Fibroblast of the conjunctiva (primary cell): Measurements from ENCODE around the gene SPOCK1.
A peak's percentile ranks its signal among the peaks of the same experiment; 100 is the strongest.

Source experiments
- DNase-seq: peaks from one replicate; pipeline ENCODE4 v3.0.0-alpha.2; 2010; ENCODE audit warnings: low read depth

SPOCK1 gene

GRCh38 chr5:137441476-137441875 lies 57.6 kb downstream of the SPOCK1 start:
- DNase-seq = no peak

- DNase-seq = no peak
These were observed 58.3 kb downstream of the SPOCK1 start for GRCh38 chr5:137440795-137441194.

- no peak for DNase-seq
These were observed 59.5 kb downstream of the SPOCK1 start for GRCh38 chr5:137439645-137440044.

DNA sequence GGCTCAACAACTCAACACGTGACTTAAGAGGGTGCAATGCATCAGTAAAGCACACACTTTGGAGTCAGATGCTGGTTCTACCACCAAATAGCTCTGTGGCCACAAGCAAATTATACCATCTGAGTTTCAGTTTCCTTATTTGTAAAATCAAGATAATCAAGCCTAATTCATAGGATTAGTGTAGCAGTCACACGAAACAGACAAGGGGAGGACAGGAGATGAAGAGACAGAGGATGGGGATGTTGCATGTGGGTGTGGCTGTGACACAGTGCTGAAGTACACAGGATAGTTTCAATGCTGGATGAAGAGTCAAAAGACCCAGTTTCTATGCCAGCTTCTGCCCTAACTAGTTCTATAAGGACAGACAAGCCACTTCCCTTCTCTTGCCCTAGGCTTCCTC lies 60.2 kb downstream of the SPOCK1 start:
- DNase-seq = no peak

DNA sequence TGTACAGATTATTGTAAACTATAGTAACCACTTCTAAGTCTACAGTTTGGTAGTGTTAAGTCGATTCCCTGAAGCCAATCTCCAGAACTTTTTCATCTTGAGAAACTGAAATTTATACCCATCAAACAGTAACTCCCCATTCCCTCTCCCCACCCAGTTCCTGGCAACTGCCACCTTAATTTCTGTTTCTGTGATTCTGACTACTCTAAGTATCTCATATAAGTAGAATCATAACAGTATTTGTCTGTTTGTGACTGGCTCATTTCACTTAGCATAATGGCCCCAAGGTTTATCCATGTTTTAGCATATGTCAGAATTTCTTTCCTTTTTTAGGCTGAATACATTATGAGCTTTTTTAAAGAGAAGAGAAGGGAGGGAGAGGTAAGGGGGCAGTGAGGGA lies 61.4 kb downstream of the SPOCK1 start:
- no peak for DNase-seq

DNA sequence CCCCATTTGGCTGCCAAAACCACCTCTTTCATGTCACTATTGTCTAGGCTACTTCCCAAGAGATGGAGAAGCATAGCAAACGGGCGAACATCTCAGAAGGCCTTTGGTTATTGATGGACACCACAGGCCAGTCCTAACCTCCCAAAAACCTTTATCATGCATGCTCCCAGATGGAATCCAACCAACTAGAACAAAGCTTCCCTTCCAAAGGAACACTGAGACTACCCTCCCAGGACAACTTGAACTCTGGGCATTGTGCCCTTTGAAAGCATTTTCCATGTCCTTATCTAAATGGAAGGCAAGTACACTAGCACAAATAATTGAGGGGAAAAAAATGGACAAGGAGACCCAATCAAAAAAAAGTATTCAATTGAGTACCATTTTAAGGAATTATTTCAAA lies 65.6 kb downstream of the SPOCK1 start:
- DNase-seq = no peak

DNA sequence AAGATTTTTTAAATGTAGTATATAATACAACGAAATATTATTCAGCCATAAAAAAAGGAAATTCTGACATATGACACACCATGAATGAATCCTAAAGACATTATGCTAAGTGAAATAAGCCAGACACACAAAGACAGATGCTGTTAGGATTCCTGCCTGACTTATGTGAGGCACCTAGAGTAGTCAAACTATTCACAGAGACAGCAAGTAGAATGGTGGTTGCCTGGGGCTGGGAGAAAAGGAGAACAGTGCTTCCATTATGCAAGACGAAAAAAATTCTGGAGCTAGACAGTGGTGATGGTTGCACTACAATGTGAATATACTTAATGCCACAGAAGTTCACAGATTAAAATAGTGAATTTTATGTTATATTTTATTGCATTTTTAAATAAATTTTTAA lies 66.8 kb downstream of the SPOCK1 start:
- no peak for DNase-seq

- no peak for DNase-seq
These were observed 68.1 kb downstream of the SPOCK1 start for GRCh38 chr5:137431051-137431450.

DNA sequence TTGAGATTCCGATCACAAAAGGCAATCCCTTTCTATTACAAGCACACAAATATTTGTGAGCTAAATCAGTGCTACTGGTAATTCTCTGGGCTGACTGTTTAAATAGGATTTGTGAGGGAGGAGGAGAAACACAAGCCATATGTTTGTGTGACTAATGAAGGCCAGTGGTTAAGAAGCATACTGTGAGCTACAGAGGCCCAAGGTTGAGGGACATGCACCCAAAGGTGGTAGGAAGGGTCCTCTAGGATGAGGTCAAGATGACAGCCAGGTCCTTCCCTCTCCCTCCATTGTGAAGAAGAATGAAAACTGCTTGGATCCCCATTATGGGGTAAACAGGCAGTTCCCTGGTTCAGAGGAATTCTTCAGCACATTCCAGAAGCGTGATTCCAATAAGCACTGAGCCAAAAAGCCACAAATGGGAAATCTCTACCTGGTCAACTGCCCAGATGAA lies 83.9 kb downstream of the SPOCK1 start:
- DNase-seq = peak; percentile 1

DNA sequence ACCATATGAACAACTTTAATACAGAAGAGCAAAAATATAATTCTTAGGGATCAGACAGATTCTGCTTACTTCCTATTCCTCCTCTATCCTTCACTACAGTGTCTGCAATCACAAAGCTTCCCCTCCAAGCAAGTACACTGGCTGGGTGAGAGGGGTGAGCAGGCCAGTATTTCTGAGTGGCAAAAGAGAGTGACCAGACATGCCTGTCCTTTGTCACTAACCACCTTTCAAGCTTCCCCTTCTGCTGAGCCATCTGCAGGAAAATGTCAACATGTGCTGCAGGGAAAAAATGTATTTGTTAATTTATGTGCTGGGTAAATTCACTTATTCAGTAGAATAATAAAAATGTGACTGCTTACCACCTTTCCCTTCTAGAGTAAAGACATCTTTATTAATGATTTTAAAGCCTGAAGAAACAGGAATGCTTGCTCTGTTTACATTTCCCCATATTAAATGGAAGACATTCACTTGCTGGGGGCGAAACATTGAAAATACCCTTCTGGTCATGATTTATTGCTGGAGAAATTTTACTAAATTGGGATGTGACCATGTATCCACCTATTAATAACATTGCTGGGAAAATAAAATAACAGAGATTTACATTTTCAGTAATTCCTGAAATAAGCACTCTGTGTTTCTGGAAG lies 84.9 kb downstream of the SPOCK1 start:
- no peak for DNase-seq

DNA sequence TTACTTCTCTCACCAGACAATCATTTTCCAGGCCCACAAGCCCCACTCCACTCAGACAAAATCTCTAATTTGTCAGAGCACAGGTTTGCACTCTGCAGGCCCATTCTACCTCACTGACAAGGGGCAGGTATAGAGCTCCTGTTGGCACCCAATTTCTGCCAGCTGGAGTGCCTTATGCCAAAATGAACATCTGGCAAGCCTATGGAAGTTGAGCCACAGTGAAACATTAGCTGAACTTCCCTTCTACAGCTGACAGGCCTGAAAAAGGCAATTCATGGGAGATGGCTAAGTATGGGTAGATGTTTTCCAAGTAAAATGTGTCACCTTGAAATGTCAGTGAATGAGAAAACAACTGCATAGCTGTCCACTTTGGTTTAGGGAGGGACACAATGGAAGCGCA lies 87.0 kb downstream of the SPOCK1 start:
- no peak for DNase-seq

GRCh38 chr5:137410234-137411010 lies 88.7 kb downstream of the SPOCK1 start:
- DNase-seq = no peak

GRCh38 chr5:137409736-137410135 lies 89.4 kb downstream of the SPOCK1 start:
- DNase-seq = no peak

DNA sequence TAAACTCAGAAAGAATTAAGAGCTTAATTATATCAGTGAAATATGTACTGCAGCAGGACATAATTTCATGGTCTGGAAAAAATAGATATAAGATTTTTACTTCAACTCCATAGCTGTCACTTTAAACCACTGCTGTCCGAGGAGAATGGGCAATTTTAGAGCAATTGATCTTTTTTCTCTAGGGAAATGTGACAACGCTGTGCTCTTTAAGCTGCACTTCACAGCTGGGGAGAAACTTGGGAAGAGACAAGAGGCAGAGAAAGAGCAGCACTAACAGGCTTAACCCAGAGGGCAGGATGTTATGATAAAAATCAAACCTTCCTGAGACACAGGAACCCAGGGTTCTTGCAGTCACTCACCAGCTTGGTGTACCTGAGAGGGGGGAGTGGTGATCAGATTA lies 92.0 kb downstream of the SPOCK1 start:
- no peak for DNase-seq

DNA sequence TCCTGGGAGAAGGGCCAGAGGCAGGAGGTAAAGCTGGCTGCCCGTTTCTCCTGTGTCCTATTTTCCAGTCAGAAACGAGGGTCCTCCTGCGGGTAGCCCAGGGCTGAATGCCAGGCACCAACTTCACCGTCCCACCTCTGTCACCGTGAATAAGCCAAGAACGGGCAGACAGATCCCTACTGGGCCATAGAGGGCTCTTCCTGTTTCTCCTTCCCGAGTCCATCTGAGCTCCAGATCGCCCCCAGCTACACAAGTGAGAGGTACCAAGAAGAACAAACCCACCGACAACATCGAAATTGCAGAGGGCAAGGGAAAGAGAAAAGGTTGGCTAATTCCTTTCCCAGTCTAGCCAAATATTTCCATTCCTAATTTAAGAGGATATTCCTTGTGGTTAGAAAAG lies 93.7 kb downstream of the SPOCK1 start:
- no peak for DNase-seq

DNA sequence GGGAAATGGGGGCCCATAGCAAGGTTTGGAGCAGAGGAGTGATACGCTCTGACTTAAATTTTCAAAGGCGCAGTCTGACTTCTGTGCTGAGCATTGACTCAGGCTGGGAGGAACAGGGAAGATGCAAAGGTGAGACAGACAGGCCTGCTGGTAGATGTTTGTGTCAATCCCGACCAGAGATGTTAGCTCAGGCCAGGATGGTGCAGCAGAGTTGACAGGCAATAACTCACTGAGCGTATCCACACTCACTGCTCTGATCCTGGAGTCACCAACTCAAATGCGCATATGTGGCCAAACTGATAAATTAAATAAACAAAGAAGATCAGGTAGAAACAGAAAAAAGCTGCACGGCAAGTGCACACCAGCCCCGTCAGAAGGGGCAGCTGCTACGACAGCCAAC lies 95.3 kb downstream of the SPOCK1 start:
- DNase-seq = no peak

GRCh38 chr5:137402436-137403187 lies 96.5 kb downstream of the SPOCK1 start:
- DNase-seq = no peak

DNA sequence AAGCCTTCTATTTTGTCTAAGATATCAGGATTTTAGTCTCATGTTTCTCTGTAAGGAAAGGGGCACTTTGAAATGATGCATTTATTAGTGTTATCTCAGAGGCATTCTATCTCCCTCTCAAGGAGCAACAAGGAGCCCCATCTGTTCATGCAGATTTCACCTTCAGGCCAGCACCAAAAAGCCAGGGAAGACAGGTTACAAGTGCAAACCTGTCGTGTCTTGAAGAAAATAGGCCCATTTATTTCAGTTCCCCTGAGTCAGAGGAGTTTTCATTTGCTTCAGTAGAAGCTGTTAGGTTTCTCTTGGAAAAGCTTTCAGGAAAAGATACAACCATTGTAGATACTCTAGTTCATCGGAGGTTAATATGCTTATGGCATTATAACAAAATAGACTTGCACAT lies 97.2 kb downstream of the SPOCK1 start:
- DNase-seq = no peak

DNA sequence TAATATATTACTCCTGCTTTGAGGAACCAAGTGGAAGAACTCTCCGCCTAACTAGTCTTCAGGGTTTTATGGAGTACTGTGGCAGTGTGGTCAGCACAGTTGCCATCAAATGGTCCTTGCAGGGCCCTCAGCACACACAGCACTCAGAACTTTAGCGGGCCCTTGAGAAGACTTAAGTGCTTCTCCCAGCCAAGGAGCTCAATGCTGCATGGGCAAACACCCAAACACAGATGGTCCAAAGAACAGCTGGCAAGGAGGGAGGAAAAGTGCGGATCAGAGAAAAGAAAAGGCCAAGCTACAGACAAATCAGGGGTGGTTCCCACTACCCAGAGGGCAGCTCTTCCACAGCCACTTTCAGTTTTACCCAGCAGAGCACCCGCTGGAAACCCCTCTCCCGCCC lies 98.6 kb downstream of the SPOCK1 start:
- no peak for DNase-seq

- no peak for DNase-seq
These were observed 99.2 kb downstream of the SPOCK1 start for GRCh38 chr5:137399911-137400310.

DNA sequence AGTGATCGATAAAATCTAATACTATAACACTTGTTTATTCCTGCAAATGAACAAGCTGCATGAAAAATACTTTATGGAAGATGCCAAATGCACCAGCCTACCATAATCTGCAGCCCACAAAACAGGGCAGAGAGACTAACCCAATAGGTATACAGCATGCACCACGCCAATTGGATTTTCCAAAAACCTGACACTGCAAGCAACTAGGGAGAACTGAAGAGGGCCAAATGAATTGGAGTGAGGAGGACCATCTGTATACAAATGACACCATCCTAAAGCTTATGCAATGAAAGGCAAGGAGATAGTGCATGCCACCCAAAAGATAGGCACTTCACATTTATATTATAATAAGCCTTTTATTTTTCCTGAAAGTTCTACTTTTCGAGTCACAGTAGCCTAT lies 100.4 kb downstream of the SPOCK1 start:
- DNase-seq = no peak

DNA sequence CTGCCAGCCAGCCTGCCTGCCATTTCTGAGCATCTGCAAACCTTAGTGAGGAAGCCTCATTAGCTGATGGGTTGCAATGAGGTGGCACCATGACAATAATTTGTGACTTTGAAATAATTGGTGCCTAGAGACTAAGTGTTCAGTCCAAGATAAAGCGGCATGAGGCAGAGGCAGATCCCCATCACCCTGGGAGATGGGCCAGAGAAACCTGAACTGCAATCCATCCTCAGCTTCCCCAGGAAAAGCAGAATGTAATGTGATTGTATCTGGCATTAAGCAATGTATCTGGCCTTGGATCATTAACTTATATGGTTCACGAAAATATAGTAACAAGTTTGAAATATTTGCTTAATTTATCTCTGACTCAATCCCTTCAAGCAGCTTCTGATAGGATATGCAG lies 101.0 kb downstream of the SPOCK1 start:
- DNase-seq = no peak
